H1 (cell line): ENCODE data around the gene PRR19. TPM values are rescaled to one million over a fixed set of nuclear protein-coding genes. Genes with fewer than 3 reads are reported as not detected.

Experiments used
- polyA plus RNA-seq, 7 experiments: library from polyadenylated mRNA; depleted of rRNA in 3 of 7; stranded (reverse) in 5 of 7; unstranded in 2 of 7; fragments of >200 nt in 5 of 7; fragments of 200-250 nt in 2 of 7; gene quantifications; 1 replicate in 5 of 7; 2 replicates in 1 of 7; 4 replicates in 1 of 7; pipeline versions ENCODE4 v1.2.1 to v1.2.3, GENCODE V29; 2011 to 2013; ENCODE audit warnings: missing spikeins in 2 of 7, mixed read lengths in 2 of 7
- total RNA-seq: library from RNA; stranded (reverse); fragmentation: NEBNext Ultra II Directional; extraction: Animal tissue kit (Norgen Biotek cat#: 25700); gene quantifications from 2 replicates; pipeline ENCODE4 v1.2.1, GENCODE V29; 2021
- TF ChIP-seq, protein P1 (sequence below), 3 experiments: IDR thresholded peaks; 1 replicate in 2 of 3; 2 replicates in 1 of 3; pipeline versions ENCODE4 v1.5.1 to v1.6.1; 2011; ENCODE audit warnings: low read length in 3 of 3, mild to moderate bottlenecking in 3 of 3, inconsistent platforms in 2 of 3, low read depth in 1 of 3, moderate library complexity in 1 of 3; ENCODE audit not compliant: insufficient read depth in 1 of 3; ENCODE audit errors: control extremely low read depth in 1 of 3

The PRR19 gene
- total and polyA plus RNA-seq, 2 of the 8 experiments (the other 6 are each of a cell fraction or from before 2014, with no cell fraction given), result 7.2 to 7.5 TPM

GRCh38 chr19:42356686-42357085, 54.8 kb downstream of the PRR19 start (continued):
- TF ChIP-seq, protein P1, sequence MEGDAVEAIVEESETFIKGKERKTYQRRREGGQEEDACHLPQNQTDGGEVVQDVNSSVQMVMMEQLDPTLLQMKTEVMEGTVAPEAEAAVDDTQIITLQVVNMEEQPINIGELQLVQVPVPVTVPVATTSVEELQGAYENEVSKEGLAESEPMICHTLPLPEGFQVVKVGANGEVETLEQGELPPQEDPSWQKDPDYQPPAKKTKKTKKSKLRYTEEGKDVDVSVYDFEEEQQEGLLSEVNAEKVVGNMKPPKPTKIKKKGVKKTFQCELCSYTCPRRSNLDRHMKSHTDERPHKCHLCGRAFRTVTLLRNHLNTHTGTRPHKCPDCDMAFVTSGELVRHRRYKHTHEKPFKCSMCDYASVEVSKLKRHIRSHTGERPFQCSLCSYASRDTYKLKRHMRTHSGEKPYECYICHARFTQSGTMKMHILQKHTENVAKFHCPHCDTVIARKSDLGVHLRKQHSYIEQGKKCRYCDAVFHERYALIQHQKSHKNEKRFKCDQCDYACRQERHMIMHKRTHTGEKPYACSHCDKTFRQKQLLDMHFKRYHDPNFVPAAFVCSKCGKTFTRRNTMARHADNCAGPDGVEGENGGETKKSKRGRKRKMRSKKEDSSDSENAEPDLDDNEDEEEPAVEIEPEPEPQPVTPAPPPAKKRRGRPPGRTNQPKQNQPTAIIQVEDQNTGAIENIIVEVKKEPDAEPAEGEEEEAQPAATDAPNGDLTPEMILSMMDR (IDR thresholded peaks at IDR 0.05; ENCODE audit: control extremely low read depth in 1 of 3, insufficient read depth in 1 of 3, low read depth in 1 of 3, low read length in 3 of 3), result no peak
- TF ChIP-seq, all 59 proteins: peak for 0
